Measurements from ENCODE around the gene MSLN. TPM values are rescaled to one million over a fixed set of nuclear protein-coding genes. Genes with fewer than 3 reads are reported as not detected.

Gene MSLN
- total and polyA plus RNA-seq, 4 experiments from 2014 or later = not detected

GRCh38 chr16:714558-715476 is 45.7 kb upstream of the MSLN start, which contains the start of gene METRN:
Gene METRN (plus strand): TSS chr16:715118. CDS start chr16:715290, 172 bp downstream.
- peak; percentile 81 to 85 (median 84) for DNase-seq
- no peaks in the 10 kb centered on the region for H3K36me3 Mint-ChIP-seq
- peaks cover 0 to 22% (median 9%) of the 10 kb centered on the region in 4 donors for H3K4me1 Mint-ChIP-seq
- ChIA-PET CTCF (ENCODE audit: partially characterized antibody) (interaction anchor here (0.8 to 6.0 kb wide), 5 partner anchors 17 to 71 kb away, joined by 3 to 84 read pairs (median 3); partner anchors contain the start of genes CHTF18, CIAO3 and RPUSD1), POLR2A (ENCODE audit: partially characterized antibody) (interaction anchor here (1.0 to 9.0 kb wide), 9 partner anchors 10 to 78 kb away, joined by 3 to 71 read pairs (median 5); partner anchors contain the start of genes ANTKMT, CCDC78, CIAO3 and HAGHL)
- no peaks in the 10 kb centered on the region for H3K9me3 Mint-ChIP-seq
- no peaks in the 10 kb centered on the region for H3K9me3 ChIP-seq (ENCODE audit: control insufficient read depth in 1 of 2, low read length in 2 of 2)
- peaks cover 0 to 8% of the 10 kb centered on the region in 2 donors for H3K27me3 Mint-ChIP-seq
- peak within 1 kb of the TSS in 1 of 2 donors; percentile 43 for H3K4me3 ChIP-seq (ENCODE audit: low read length in 2 of 2)
- peaks cover 21% of the 10 kb centered on the region for H3K4me1 ChIP-seq (ENCODE audit: insufficient read depth, low read length)
- intact Hi-C loops (cut with micrococcal nuclease) = no loop called here
- no peaks in the 10 kb centered on the region for H3K36me3 ChIP-seq (ENCODE audit: insufficient read depth, low read length)
- peak within 1 kb of the TSS; percentile 39 to 73 (median 56) for H3K4me3 Mint-ChIP-seq
- H3K27ac Mint-ChIP-seq = peak within 1 kb of the TSS in 2 of 7 donors; percentile 35 to 44
- no peak within 1 kb of the TSS for H3K27ac ChIP-seq (ENCODE audit: low read depth, low read length)
- peaks cover 10% of the 10 kb centered on the region for H3K27me3 ChIP-seq (ENCODE audit: insufficient read depth, low read length)

- peaks cover 0 to 4% of the 10 kb centered on the region in 2 donors for H3K27me3 Mint-ChIP-seq
- peak overlapping the region in 2 of 7 donors; percentile 35 to 44 for H3K27ac Mint-ChIP-seq
- H3K4me3 ChIP-seq (ENCODE audit: low read length in 2 of 2) = peak overlapping the region in 1 of 2 donors; percentile 43
- POLR2A ChIA-PET (ENCODE audit: partially characterized antibody) = interaction anchor here (0.9 to 9.0 kb wide), 10 partner anchors 9 to 79 kb away, joined by 3 to 71 read pairs (median 4); partner anchors contain the start of genes ANTKMT, CCDC78, CIAO3 and HAGHL
- DNase-seq = no peak
- no peaks in the 10 kb centered on the region for H3K9me3 Mint-ChIP-seq
- H3K4me1 ChIP-seq (ENCODE audit: insufficient read depth, low read length) = peaks cover 29% of the 10 kb centered on the region
- H3K36me3 ChIP-seq (ENCODE audit: insufficient read depth, low read length) = no peaks in the 10 kb centered on the region
- CTCF ChIA-PET (ENCODE audit: partially characterized antibody) = interaction anchor here (0.8 to 2.0 kb wide), 10 partner anchors 8 to 71 kb away, joined by 3 to 7 read pairs (median 4); partner anchors contain the start of gene CIAO3
- H3K27ac ChIP-seq (ENCODE audit: low read depth, low read length) = no peak overlapping the region
- H3K4me3 Mint-ChIP-seq = peak overlapping the region; percentile 39 to 73 (median 56)
- H3K4me1 Mint-ChIP-seq = peaks cover 3 to 30% (median 14%) of the 10 kb centered on the region in 4 donors
- no peaks in the 10 kb centered on the region for H3K9me3 ChIP-seq (ENCODE audit: control insufficient read depth in 1 of 2, low read length in 2 of 2)
- intact Hi-C loops (cut with micrococcal nuclease) = no loop called here
- peaks cover 5% of the 10 kb centered on the region for H3K27me3 ChIP-seq (ENCODE audit: insufficient read depth, low read length)
- no peaks in the 10 kb centered on the region for H3K36me3 Mint-ChIP-seq
Measured at GRCh38 chr16:715477-716199, 44.9 kb upstream of the MSLN start.

DNA sequence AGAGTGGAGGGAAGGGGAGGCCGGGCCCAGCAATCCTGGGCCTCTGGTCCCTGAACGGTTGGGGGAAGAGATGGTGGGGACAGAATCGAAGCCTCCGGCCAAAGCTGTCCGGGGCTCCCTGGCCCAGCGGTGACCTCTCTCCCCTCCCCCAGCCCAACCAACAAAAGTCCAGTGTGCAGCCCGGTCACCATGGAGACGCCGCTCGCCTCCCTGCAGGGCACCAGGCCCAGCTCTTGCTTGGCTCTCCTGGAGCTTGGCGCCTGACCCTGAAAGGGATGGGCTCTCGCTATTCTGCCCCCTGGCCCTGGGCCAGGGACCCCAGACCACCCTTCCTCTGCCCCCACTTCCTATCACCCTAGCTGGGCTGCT is 44.4 kb upstream of the MSLN start:
- Histone ChIP-seq H3K27ac (ENCODE audit: low read depth, low read length) (no peak overlapping the region), H3K27me3 (ENCODE audit: insufficient read depth, low read length) (no peaks in the 10 kb centered on the region), H3K4me1 (ENCODE audit: insufficient read depth, low read length) (peaks cover 32% of the 10 kb centered on the region), H3K9me3 (ENCODE audit: control insufficient read depth in 1 of 2, low read length in 2 of 2) (no peaks in the 10 kb centered on the region), H3K4me3 (ENCODE audit: low read length in 2 of 2) (no peak overlapping the region), H3K36me3 (ENCODE audit: insufficient read depth, low read length) (no peaks in the 10 kb centered on the region)
- Mint-ChIP-seq H3K9me3 (no peaks in the 10 kb centered on the region), H3K27me3 (peaks cover 0 to 4% of the 10 kb centered on the region in 2 donors), H3K4me1 (peaks cover 3 to 31% (median 14%) of the 10 kb centered on the region in 4 donors), H3K27ac (peak overlapping the region in 1 of 7 donors; percentile 44), H3K4me3 (peak overlapping the region; percentile 31 to 73 (median 58)), H3K36me3 (no peaks in the 10 kb centered on the region)
- POLR2A ChIA-PET (ENCODE audit: partially characterized antibody) = interaction anchor here (0.8 to 9.0 kb wide), 8 partner anchors 9 to 79 kb away, joined by 3 to 71 read pairs (median 8); partner anchors contain the start of genes ANTKMT, CCDC78, CHTF18 and CIAO3
- DNase-seq = no peak
- CTCF ChIA-PET (ENCODE audit: partially characterized antibody) = interaction anchor here (0.8 to 2.0 kb wide), 8 partner anchors 9 to 71 kb away, joined by 3 to 7 read pairs (median 4); partner anchors contain the start of gene CIAO3
- intact Hi-C loops (cut with micrococcal nuclease) = no loop called here

DNA sequence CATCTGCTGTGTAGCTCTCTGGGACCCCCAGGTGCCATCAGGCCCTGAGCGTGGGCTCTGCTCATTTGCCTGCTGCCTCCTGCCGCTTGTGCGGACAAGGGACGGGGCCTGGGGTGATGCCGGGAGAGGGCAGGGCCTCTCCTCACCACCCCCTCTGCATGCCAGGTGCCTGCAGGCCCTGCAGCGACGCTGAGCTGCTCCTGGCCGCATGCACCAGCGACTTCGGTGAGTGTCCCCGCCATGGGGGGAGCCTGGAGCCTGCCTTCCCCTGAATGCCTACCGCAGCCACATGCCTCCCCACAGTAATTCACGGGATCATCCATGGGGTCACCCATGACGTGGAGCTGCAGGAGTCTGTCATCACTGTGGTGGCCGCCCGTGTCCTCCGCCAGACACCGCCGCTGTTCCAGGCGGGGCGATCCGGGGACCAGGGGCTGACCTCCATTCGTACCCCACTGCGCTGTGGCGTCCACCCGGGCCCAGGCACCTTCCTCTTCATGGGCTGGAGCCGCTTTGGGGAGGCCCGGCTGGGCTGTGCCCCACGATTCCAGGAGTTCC is 43.7 kb upstream of the MSLN start:
- Histone ChIP-seq H3K27me3 (ENCODE audit: insufficient read depth, low read length) (no peaks in the 10 kb centered on the region), H3K4me1 (ENCODE audit: insufficient read depth, low read length) (peaks cover 35% of the 10 kb centered on the region), H3K9me3 (ENCODE audit: control insufficient read depth in 1 of 2, low read length in 2 of 2) (no peaks in the 10 kb centered on the region), H3K4me3 (ENCODE audit: low read length in 2 of 2) (no peak overlapping the region), H3K36me3 (ENCODE audit: insufficient read depth, low read length) (no peaks in the 10 kb centered on the region), H3K27ac (ENCODE audit: low read depth, low read length) (no peak overlapping the region)
- H3K4me1 Mint-ChIP-seq = peaks cover 3 to 31% (median 14%) of the 10 kb centered on the region in 4 donors
- peaks cover 0 to 4% of the 10 kb centered on the region in 2 donors for H3K27me3 Mint-ChIP-seq
- ChIA-PET POLR2A (ENCODE audit: partially characterized antibody) (interaction anchor here (0.8 to 9.0 kb wide), 6 partner anchors 8 to 71 kb away, joined by 3 to 71 read pairs (median 8); partner anchors contain the start of genes ANTKMT, CCDC78, CHTF18 and CIAO3), CTCF (ENCODE audit: partially characterized antibody) (interaction anchor here (1.0 to 2.0 kb wide), 4 partner anchors 20 to 34 kb away, joined by 4 to 7 read pairs (median 6); partner anchors contain the start of gene CIAO3)
- intact Hi-C loops (cut with micrococcal nuclease) = no loop called here
- H3K36me3 Mint-ChIP-seq = no peaks in the 10 kb centered on the region
- DNase-seq = no peak
- H3K9me3 Mint-ChIP-seq = no peaks in the 10 kb centered on the region
- no peak overlapping the region for H3K27ac Mint-ChIP-seq
- H3K4me3 Mint-ChIP-seq = peak overlapping the region in 3 of 8 donors; percentile 46 to 59 (median 48)

DNA sequence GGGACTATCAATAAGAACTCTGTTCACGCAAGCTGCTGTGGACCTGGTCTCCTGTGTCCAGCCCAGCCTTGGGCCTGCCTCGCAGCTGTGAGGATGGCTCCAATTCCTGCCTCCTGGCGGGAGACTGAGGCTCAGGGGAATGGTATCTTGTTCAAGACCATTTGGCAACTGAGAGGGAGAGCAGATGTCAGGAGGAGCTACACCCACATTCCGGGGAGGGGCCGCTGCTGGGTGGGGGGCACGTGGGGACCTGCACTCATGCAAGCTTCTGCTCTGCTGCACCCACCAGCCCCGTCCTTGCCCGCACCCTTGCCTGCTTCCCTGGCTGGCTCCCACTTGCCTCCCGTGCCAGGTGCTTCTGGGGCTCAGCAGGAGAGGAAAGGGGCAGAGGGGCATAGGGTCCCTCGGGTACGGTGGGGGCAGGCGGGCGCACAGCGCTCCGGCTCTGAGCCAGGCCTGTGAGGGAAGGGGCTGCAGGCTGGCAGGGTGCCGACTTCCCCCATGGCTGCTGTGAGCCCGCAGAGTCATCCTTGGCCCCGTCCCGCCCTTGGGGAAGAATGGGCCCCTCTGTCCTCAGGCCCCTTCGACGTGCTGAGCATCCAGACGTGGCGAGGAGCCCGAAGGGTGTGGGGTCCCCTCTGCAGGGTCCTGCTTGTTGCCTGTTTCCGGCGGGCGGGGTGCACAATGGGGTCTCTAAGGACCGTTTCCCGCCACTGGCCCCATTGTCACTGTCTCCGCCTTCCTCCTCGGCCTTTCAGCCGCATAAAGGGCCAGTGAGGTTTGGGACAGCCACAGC is 42.9 kb upstream of the MSLN start:
- no peaks in the 10 kb centered on the region for H3K36me3 Mint-ChIP-seq
- Histone ChIP-seq H3K27me3 (ENCODE audit: insufficient read depth, low read length) (no peaks in the 10 kb centered on the region), H3K9me3 (ENCODE audit: control insufficient read depth in 1 of 2, low read length in 2 of 2) (no peaks in the 10 kb centered on the region), H3K4me3 (ENCODE audit: low read length in 2 of 2) (no peak overlapping the region), H3K36me3 (ENCODE audit: insufficient read depth, low read length) (no peaks in the 10 kb centered on the region), H3K27ac (ENCODE audit: low read depth, low read length) (no peak overlapping the region), H3K4me1 (ENCODE audit: insufficient read depth, low read length) (peaks cover 40% of the 10 kb centered on the region)
- DNase-seq = no peak
- peaks cover 0 to 3% of the 10 kb centered on the region in 2 donors for H3K27me3 Mint-ChIP-seq
- peaks cover 0 to 2% (median 0%) of the 10 kb centered on the region in 8 donors for H3K9me3 Mint-ChIP-seq
- H3K4me1 Mint-ChIP-seq = peaks cover 3 to 33% (median 14%) of the 10 kb centered on the region in 4 donors
- POLR2A ChIA-PET (ENCODE audit: partially characterized antibody) = interaction anchor here (0.9 to 9.0 kb wide), 3 partner anchors 7 to 25 kb away, joined by 3 to 71 read pairs (median 23); partner anchors contain the start of genes ANTKMT, CCDC78 and HAGHL
- H3K4me3 Mint-ChIP-seq = no peak overlapping the region
- no peak overlapping the region for H3K27ac Mint-ChIP-seq
- CTCF ChIA-PET (ENCODE audit: partially characterized antibody) = interaction anchor here (0.7 to 2.0 kb wide), 3 partner anchors 19 to 33 kb away, joined by 3 to 7 read pairs (median 4); partner anchors contain the start of gene CIAO3
- intact Hi-C loops (cut with micrococcal nuclease) = no loop called here

GRCh38 chr16:718389-718788 is 42.1 kb upstream of the MSLN start:
- Mint-ChIP-seq H3K27me3 (no peaks in the 10 kb centered on the region), H3K4me1 (peaks cover 3 to 35% (median 12%) of the 10 kb centered on the region in 4 donors), H3K27ac (no peak overlapping the region), H3K9me3 (peaks cover 0 to 2% (median 0%) of the 10 kb centered on the region in 8 donors), H3K4me3 (peak overlapping the region in 2 of 8 donors; percentile 69 to 70), H3K36me3 (no peaks in the 10 kb centered on the region)
- intact Hi-C loops (cut with micrococcal nuclease) = no loop called here
- CTCF ChIA-PET (ENCODE audit: partially characterized antibody) = interaction anchor here (1.5 kb wide), 1 partner anchor 14 kb away, joined by 3 read pairs; no protein-coding TSS in a partner anchor
- Histone ChIP-seq H3K36me3 (ENCODE audit: insufficient read depth, low read length) (no peaks in the 10 kb centered on the region), H3K4me3 (ENCODE audit: low read length in 2 of 2) (no peak overlapping the region), H3K4me1 (ENCODE audit: insufficient read depth, low read length) (peaks cover 40% of the 10 kb centered on the region), H3K27me3 (ENCODE audit: insufficient read depth, low read length) (no peaks in the 10 kb centered on the region), H3K9me3 (ENCODE audit: control insufficient read depth in 1 of 2, low read length in 2 of 2) (no peaks in the 10 kb centered on the region), H3K27ac (ENCODE audit: low read depth, low read length) (no peak overlapping the region)
- no peak for DNase-seq
- POLR2A ChIA-PET (ENCODE audit: partially characterized antibody) = interaction anchor here (9.0 to 12.9 kb wide), 2 partner anchors 6 to 25 kb away, joined by 71 to 166 read pairs; partner anchors contain the start of genes ANTKMT, CCDC78, HAGHL and WDR24

Measured in CD4-positive, alpha-beta memory T cell (primary cell).